Neural progenitor cell (in vitro differentiated cells): Measurements from ENCODE around the gene KLHL26.

Experiments used
- EZH2 ChIP-seq: fragments of 200-600 bp; sonication (generic); IDR thresholded peaks from 2 replicates; pipeline ENCODE4 v1.6.1; 2017; ENCODE audit warnings: antibody characterized with exemption, mild to moderate bottlenecking, moderate library complexity
- EZH2phosphoT487 ChIP-seq: fragments of 200-600 bp; sonication (generic); IDR thresholded peaks from 2 replicates; pipeline ENCODE4 v1.6.1; 2017; ENCODE audit warnings: antibody characterized with exemption
- TF ChIP-seq, protein P1 (sequence below): fragments of 200-600 bp; sonication (generic); IDR thresholded peaks from 2 replicates; pipeline ENCODE4 v1.5.1; 2017; ENCODE audit warnings: antibody characterized with exemption, mild to moderate bottlenecking

DNA sequence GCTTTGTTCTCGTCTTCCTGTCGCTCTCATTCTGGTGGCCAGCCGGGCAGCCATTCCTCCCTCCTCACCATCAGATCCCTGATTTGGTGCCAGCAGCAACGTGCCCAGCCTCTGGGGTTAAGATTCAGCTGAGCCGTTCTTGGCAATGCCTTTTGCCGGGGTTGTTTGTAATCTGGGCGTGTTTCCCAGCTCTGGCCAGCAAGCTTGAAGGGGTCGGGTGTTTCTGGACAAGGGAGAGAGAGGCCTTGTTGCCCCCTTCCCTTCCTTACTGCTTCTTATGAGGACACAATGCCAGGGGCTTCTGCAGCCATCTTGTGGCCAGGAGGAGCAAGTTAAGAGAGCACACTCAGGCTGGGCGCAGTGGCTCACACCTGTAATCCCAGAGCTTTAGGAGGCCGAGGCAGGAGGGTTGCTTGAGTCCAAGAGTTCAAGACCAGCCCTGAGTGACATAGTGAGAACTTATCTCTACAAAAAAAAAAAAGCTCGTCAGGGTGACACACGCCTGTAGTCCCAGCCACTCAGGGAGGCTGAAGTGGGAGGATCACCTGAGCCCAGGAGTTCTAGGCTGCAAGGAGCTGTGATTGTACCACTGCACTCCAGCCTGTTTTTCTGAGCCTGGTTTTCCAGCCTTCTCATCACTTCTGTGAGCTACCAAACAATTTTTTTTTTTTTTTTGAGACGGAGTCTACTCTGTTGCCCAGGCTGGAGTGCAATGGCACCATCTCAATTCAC lies 35.9 kb downstream of the KLHL26 start:
- TF ChIP-seq, protein P1, sequence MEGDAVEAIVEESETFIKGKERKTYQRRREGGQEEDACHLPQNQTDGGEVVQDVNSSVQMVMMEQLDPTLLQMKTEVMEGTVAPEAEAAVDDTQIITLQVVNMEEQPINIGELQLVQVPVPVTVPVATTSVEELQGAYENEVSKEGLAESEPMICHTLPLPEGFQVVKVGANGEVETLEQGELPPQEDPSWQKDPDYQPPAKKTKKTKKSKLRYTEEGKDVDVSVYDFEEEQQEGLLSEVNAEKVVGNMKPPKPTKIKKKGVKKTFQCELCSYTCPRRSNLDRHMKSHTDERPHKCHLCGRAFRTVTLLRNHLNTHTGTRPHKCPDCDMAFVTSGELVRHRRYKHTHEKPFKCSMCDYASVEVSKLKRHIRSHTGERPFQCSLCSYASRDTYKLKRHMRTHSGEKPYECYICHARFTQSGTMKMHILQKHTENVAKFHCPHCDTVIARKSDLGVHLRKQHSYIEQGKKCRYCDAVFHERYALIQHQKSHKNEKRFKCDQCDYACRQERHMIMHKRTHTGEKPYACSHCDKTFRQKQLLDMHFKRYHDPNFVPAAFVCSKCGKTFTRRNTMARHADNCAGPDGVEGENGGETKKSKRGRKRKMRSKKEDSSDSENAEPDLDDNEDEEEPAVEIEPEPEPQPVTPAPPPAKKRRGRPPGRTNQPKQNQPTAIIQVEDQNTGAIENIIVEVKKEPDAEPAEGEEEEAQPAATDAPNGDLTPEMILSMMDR, result peak; percentile 25
- no peak for TF ChIP-seq EZH2phosphoT487
- no peak for TF ChIP-seq EZH2
